ENCODE measurements around the gene CFAP54. TPM values are rescaled to one million over a fixed set of nuclear protein-coding genes. Genes with fewer than 3 reads are reported as not detected.
"Not testable (repeated sequence)": the region's sequence is repeated elsewhere in the genome, so short reads cannot be mapped to it uniquely, and the experiment has no call there.

The CFAP54 gene
- total and polyA plus RNA-seq, 2 donors from 2014 or later: 0.13 to 6.6 TPM

- Histone ChIP-seq H3K9ac (ENCODE audit: low read length in 3 of 3) (no peak overlapping the region), H3K27me3 (ENCODE audit: control insufficient read depth, insufficient read depth, low read length) (no peaks in the 10 kb centered on the region), H3K27ac (ENCODE audit: low read depth in 2 of 2, low read length in 2 of 2) (no peak overlapping the region), H3K36me3 (ENCODE audit: control insufficient read depth in 2 of 3, insufficient read depth in 3 of 3, low read length in 3 of 3) (no peaks in the 10 kb centered on the region), H3K4me1 (ENCODE audit: control insufficient read depth in 2 of 3, insufficient read depth in 2 of 3, low read depth in 1 of 3, low read length in 3 of 3) (no peaks in the 10 kb centered on the region), H3K9me3 (ENCODE audit: control insufficient read depth in 2 of 3, insufficient read depth in 1 of 3, low read length in 3 of 3) (no peaks in the 10 kb centered on the region), H3K4me3 (ENCODE audit: low read length in 3 of 3) (no peak overlapping the region)
- TF ChIP-seq CTCF (IDR thresholded peaks at IDR 0.05; ENCODE audit: borderline replicate concordance, extremely low read depth, insufficient read depth): no peak
- no peak for DNase-seq
- intact Hi-C loops (cut with DNase I): no loop called here
- FAIRE-seq: no peak
Measured at GRCh38 chr12:96487634-96488033, 1.7 kb upstream of the CFAP54 start.

- DNase-seq (no peak), FAIRE-seq (no peak)
- TF ChIP-seq CTCF (IDR thresholded peaks at IDR 0.05; ENCODE audit: borderline replicate concordance, extremely low read depth, insufficient read depth): no peak
- intact Hi-C loops (cut with DNase I): no loop called here
- Histone ChIP-seq H3K36me3 (ENCODE audit: control insufficient read depth in 2 of 3, insufficient read depth in 3 of 3, low read length in 3 of 3) (no peaks in the 10 kb centered on the region), H3K9me3 (ENCODE audit: control insufficient read depth in 2 of 3, insufficient read depth in 1 of 3, low read length in 3 of 3) (no peaks in the 10 kb centered on the region), H3K9ac (ENCODE audit: low read length in 3 of 3) (no peak overlapping the region), H3K4me1 (ENCODE audit: control insufficient read depth in 2 of 3, insufficient read depth in 2 of 3, low read depth in 1 of 3, low read length in 3 of 3) (no peaks in the 10 kb centered on the region), H3K27ac (ENCODE audit: low read depth in 2 of 2, low read length in 2 of 2) (no peak overlapping the region), H3K27me3 (ENCODE audit: control insufficient read depth, insufficient read depth, low read length) (no peaks in the 10 kb centered on the region), H3K4me3 (ENCODE audit: low read length in 3 of 3) (no peak overlapping the region)
Measured at GRCh38 chr12:96493106-96493505, 3.7 kb downstream of the CFAP54 start.

- H3K27ac ChIP-seq (ENCODE audit: low read depth in 2 of 2, low read length in 2 of 2); intact Hi-C loops (cut with DNase I); H3K4me3 ChIP-seq (ENCODE audit: low read length in 3 of 3); H3K4me1 ChIP-seq (ENCODE audit: control insufficient read depth in 2 of 3, insufficient read depth in 2 of 3, low read depth in 1 of 3, low read length in 3 of 3); H3K9me3 ChIP-seq (ENCODE audit: control insufficient read depth in 2 of 3, insufficient read depth in 1 of 3, low read length in 3 of 3); H3K36me3 ChIP-seq (ENCODE audit: control insufficient read depth in 2 of 3, insufficient read depth in 3 of 3, low read length in 3 of 3); FAIRE-seq; H3K27me3 ChIP-seq (ENCODE audit: control insufficient read depth, insufficient read depth, low read length); H3K9ac ChIP-seq (ENCODE audit: low read length in 3 of 3); DNase-seq: not testable (repeated sequence)
Measured at GRCh38 chr12:96494154-96494553, 4.8 kb downstream of the CFAP54 start.

GRCh38 chr12:96495155-96495554 is 5.8 kb downstream of the CFAP54 start:
- no peak for TF ChIP-seq CTCF (IDR thresholded peaks at IDR 0.05; ENCODE audit: borderline replicate concordance, extremely low read depth, insufficient read depth)
- Histone ChIP-seq H3K27me3 (ENCODE audit: control insufficient read depth, insufficient read depth, low read length) (no peaks in the 10 kb centered on the region), H3K9ac (ENCODE audit: low read length in 3 of 3) (no peak overlapping the region), H3K9me3 (ENCODE audit: control insufficient read depth in 2 of 3, insufficient read depth in 1 of 3, low read length in 3 of 3) (no peaks in the 10 kb centered on the region), H3K27ac (ENCODE audit: low read depth in 2 of 2, low read length in 2 of 2) (no peak overlapping the region), H3K4me3 (ENCODE audit: low read length in 3 of 3) (no peak overlapping the region), H3K4me1 (ENCODE audit: control insufficient read depth in 2 of 3, insufficient read depth in 2 of 3, low read depth in 1 of 3, low read length in 3 of 3) (no peaks in the 10 kb centered on the region), H3K36me3 (ENCODE audit: control insufficient read depth in 2 of 3, insufficient read depth in 3 of 3, low read length in 3 of 3) (no peaks in the 10 kb centered on the region)
- DNase-seq (no peak), FAIRE-seq (no peak)
- intact Hi-C loops (cut with DNase I): no loop called here

Data from kidney (tissue), 14 donors.